GM12878 (cell line): ENCODE results near the gene IQGAP3. TPM values are rescaled to one million over a fixed set of nuclear protein-coding genes. Genes with fewer than 3 reads are reported as not detected.

Experiments
- ATAC-seq: fragments of 200-7000 bp; cut with Tn5 transposase; 3 replicates; pipeline ENCODE4 v1.9.1; 2020; ENCODE audit warnings: mild to moderate bottlenecking, moderate library complexity
- BruUV-seq: library from RNA; stranded (reverse); fragments of 400-500 nt; replicated peaks from 2 replicates; lab custom pipeline; 2021; lab: Mats Ljungman, UMichigan
- CTCF ChIA-PET: fragments of 300-600 bp; sonication (Branson Sonifier 250); formaldehyde crosslinking; extraction: SDS; loops from one replicate; lab custom pipeline; 2021; ENCODE audit warnings: inconsistent platforms; lab: Yijun Ruan, JAX
- POLR2A ChIA-PET: fragments of 350-600 bp; formaldehyde crosslinking; extraction: SDS; loops from one replicate; lab custom pipeline; 2021; ENCODE audit warnings: inconsistent platforms; lab: Charles Lee
- RAD21 ChIA-PET: fragments of 300-600 bp; sonication (Branson Sonifier 250); formaldehyde crosslinking; loops from one replicate; lab custom pipeline; 2023; ENCODE audit warnings: antibody characterized with exemption; ENCODE audit not compliant: unreplicated experiment; lab: Charles Lee
- SMC1A ChIA-PET: fragments of 300-600 bp; sonication (Branson Sonifier 250); formaldehyde crosslinking; loops from one replicate; lab custom pipeline; 2023; ENCODE audit not compliant: unreplicated experiment, uncharacterized antibody; lab: Charles Lee
- DNase-seq: peaks from one replicate; pipeline ENCODE4 v3.0.0-alpha.2; 2011; ENCODE audit warnings: low read depth, low spot score
- FAIRE-seq: peaks from 3 replicates; lab custom pipeline; 2011; peaks lifted over from hg19 to GRCh38; lab: Jason Lieb, UNC
- H2AFZ ChIP-seq: 2 replicates; pipeline ENCODE4 v1.6.0; 2011; ENCODE audit warnings: low read depth, low read length, control low read depth; ENCODE audit not compliant: control insufficient read depth
- H3K27ac ChIP-seq: 2 replicates; pipeline ENCODE4 v1.5.1; 2011; ENCODE audit warnings: control low read depth; ENCODE audit not compliant: control insufficient read depth, insufficient read depth
- H3K27me3 ChIP-seq, 2 experiments: replicated peaks in 1 of 2; 2 replicates each; pipeline versions ENCODE4 v1.6.0 to v1.6.1; 2011; ENCODE audit warnings: low read length in 1 of 2; ENCODE audit not compliant: control insufficient read depth in 2 of 2, insufficient read depth in 2 of 2
- H3K36me3 ChIP-seq, 2 experiments: 2 replicates each; pipeline ENCODE4 v1.5.1; 2011; ENCODE audit warnings: low read length in 1 of 2; ENCODE audit not compliant: control insufficient read depth in 2 of 2, insufficient read depth in 2 of 2
- H3K4me1 ChIP-seq: 2 replicates; pipeline ENCODE4 v1.6.1; 2011; ENCODE audit warnings: mild to moderate bottlenecking, low read length, moderate library complexity, mixed read lengths; ENCODE audit not compliant: control insufficient read depth, insufficient read depth
- H3K4me2 ChIP-seq: 2 replicates; pipeline ENCODE4 v1.6.0; 2011; ENCODE audit warnings: control low read depth; ENCODE audit not compliant: control insufficient read depth, insufficient read depth
- H3K4me3 ChIP-seq: fragments of 200-600 bp; sonication (generic); 2 replicates; pipeline ENCODE4 v1.5.1; 2016
- H3K79me2 ChIP-seq: 2 replicates; pipeline ENCODE4 v1.6.0; 2011; ENCODE audit warnings: low read length; ENCODE audit not compliant: control insufficient read depth, insufficient read depth
- H3K9ac ChIP-seq: 2 replicates; pipeline ENCODE4 v1.8.0; 2011; ENCODE audit warnings: low read length, control low read depth, mixed read lengths; ENCODE audit not compliant: control insufficient read depth, insufficient read depth
- H3K9me3 ChIP-seq: replicated peaks from 3 replicates; pipeline ENCODE4 v1.5.1; 2011; ENCODE audit warnings: mild to moderate bottlenecking, low read length; ENCODE audit not compliant: control insufficient read depth, insufficient read depth
- H4K20me1 ChIP-seq: 2 replicates; pipeline ENCODE4 v1.6.0; 2011; ENCODE audit not compliant: control insufficient read depth, insufficient read depth
- ATF7 ChIP-seq: fragments of 450-650 bp; IDR thresholded peaks from 2 replicates; pipeline ENCODE4 v1.6.1; 2016; ENCODE audit warnings: low read depth, mild to moderate bottlenecking
- BCL11A ChIP-seq: IDR thresholded peaks from 2 replicates; pipeline ENCODE4 v1.6.1; 2011; ENCODE audit warnings: low read depth, low read length
- CBX3 ChIP-seq: fragments of 200-600 bp; sonication (generic); IDR thresholded peaks from 2 replicates; pipeline ENCODE4 v1.6.1; 2016; ENCODE audit warnings: low read depth, borderline replicate concordance
- ELK1 ChIP-seq: IDR thresholded peaks from 2 replicates; pipeline ENCODE4 v1.6.1; 2012; ENCODE audit warnings: low read depth, low read length, improper control_type of control experiment
- ESRRA ChIP-seq: IDR thresholded peaks from 2 replicates; pipeline ENCODE4 v1.6.1; 2012; ENCODE audit warnings: mild to moderate bottlenecking, low read length, improper control_type of control experiment
- MAX ChIP-seq: IDR thresholded peaks from 2 replicates; pipeline ENCODE4 v1.6.1; 2012; ENCODE audit warnings: low read depth, low read length, improper control_type of control experiment
- MYC ChIP-seq: IDR thresholded peaks from 2 replicates; pipeline ENCODE4 v1.6.1; 2011; ENCODE audit warnings: mild to moderate bottlenecking, low read length, moderate library complexity, inconsistent platforms; ENCODE audit not compliant: insufficient read depth, insufficient replicate concordance, insufficient read length, severe bottlenecking
- PKNOX1 ChIP-seq: fragments of 450-650 bp; IDR thresholded peaks from 2 replicates; pipeline ENCODE4 v1.6.1; 2016; ENCODE audit warnings: mild to moderate bottlenecking
- SRF ChIP-seq, 2 experiments: IDR thresholded peaks; 2 replicates each; pipeline ENCODE4 v1.6.1; 2011; ENCODE audit warnings: low read depth in 2 of 2, low read length in 2 of 2, mild to moderate bottlenecking in 1 of 2, moderate library complexity in 1 of 2
- YY1 ChIP-seq: IDR thresholded peaks from 2 replicates; pipeline ENCODE4 v1.6.1; 2011; ENCODE audit warnings: low read depth, mild to moderate bottlenecking, low read length
- ZBTB4 ChIP-seq: fragments of 450-650 bp; formaldehyde crosslinking; IDR thresholded peaks from 2 replicates; pipeline ENCODE4 v1.4.0; 2022; ENCODE audit warnings: mild to moderate bottlenecking, moderate library complexity
- ZNF24 ChIP-seq: fragments of 450-650 bp; IDR thresholded peaks from 2 replicates; pipeline ENCODE4 v1.6.1; 2017; ENCODE audit warnings: antibody characterized with exemption, mild to moderate bottlenecking
- WGBS: methylation state at CpG from one replicate; pipeline ENCODE4 v1.1.6; 2016; ENCODE audit warnings: low lambda C conversion rate; ENCODE audit not compliant: insufficient replicate concordance, insufficient coverage; ENCODE audit errors: missing lambda C conversion rate; 5-methylcytosine and 5-hydroxymethylcytosine counted together
- in situ Hi-C: fragments of 300-500 bp; cut with MboI; formaldehyde crosslinking; loops from 9 replicates; pipeline ENCODE4 v1.14.3; 2018; ENCODE audit warnings: mixed read lengths
- intact Hi-C: fragments of 100-400 bp; cut with micrococcal nuclease; formaldehyde crosslinking; loops from one replicate; pipeline ENCODE4 v1.14.2; 2022; ENCODE audit not compliant: unreplicated experiment
- polyA plus RNA-seq, 11 experiments: library from polyadenylated mRNA; depleted of rRNA in 4 of 11; unstranded in 6 of 11; stranded (reverse) in 5 of 11; fragments of >200 nt; fragmentation: Nextera tagmentation in 4 of 11; fragmentation: Illumina TruSeq in 1 of 11; extraction: Ambion mirVana in 4 of 11; extraction: Trizol in 1 of 11; gene quantifications; 1 replicate in 1 of 11; 2 replicates in 10 of 11; pipeline versions ENCODE4 v1.2.1 to v1.2.3, GENCODE V29; 2011 to 2016; ENCODE audit warnings: inconsistent platforms in 2 of 11, missing spikeins in 2 of 11, low read depth in 1 of 11
- total RNA-seq, 4 experiments: library from RNA; depleted of rRNA in 3 of 4; stranded (reverse); fragments of >200 nt in 3 of 4; fragmentation: Illumina TruSeq in 1 of 4; extraction: Trizol in 1 of 4; gene quantifications; 2 replicates each; pipeline versions ENCODE4 v1.2.1 to v1.2.3, GENCODE V29; 2013 to 2021

The IQGAP3 gene
- total and polyA plus RNA-seq, 10 of the 15 experiments (the other 5 are each of a cell fraction or from before 2014, with no cell fraction given): 1.1 to 10.7 (median 7.9) TPM

GRCh38 chr1:156549831-156550230 lies 22.5 kb downstream of the IQGAP3 start:
- RAD21 ChIA-PET: interaction anchor here (1.1 kb wide), 1 partner anchor 69 kb away, joined by 5 read pairs; no protein-coding TSS in a partner anchor
- Histone ChIP-seq H3K27me3 (no peaks in the 10 kb centered on the region), H3K9ac (no peak overlapping the region), H3K4me1 (no peaks in the 10 kb centered on the region), H2AFZ (no peak overlapping the region), H3K4me2 (no peak overlapping the region), H3K9me3 (no peaks in the 10 kb centered on the region), H3K36me3 (peaks cover 0 to 2% of the 10 kb centered on the region in 2 experiments; a peak in 3 of 4 replicates), H3K79me2 (no peaks in the 10 kb centered on the region), H3K4me3 (no peak overlapping the region), H3K27ac (no peak overlapping the region), H4K20me1 (no peaks in the 10 kb centered on the region)
- in situ Hi-C loops: no loop called here
- FAIRE-seq (no peak), ATAC-seq (no peak), DNase-seq (no peak)
- intact Hi-C loops: no loop called here
- CTCF ChIA-PET: interaction anchor here (0.7 kb wide), 1 partner anchor 48 kb away, joined by 3 read pairs; no protein-coding TSS in a partner anchor
- no TSS peak for BruUV-seq
- POLR2A ChIA-PET: no interaction called here
- WGBS: 94% methylated on average over 1 of the region's 1 CpG
- SMC1A ChIA-PET: interaction anchor here (0.6 kb wide), 1 partner anchor 66 kb away, joined by 3 read pairs; no protein-coding TSS in a partner anchor
- TF ChIP-seq ESRRA (no peak), BCL11A (no peak), YY1 (no peak), MAX (no peak), ZBTB4 (no peak), ATF7 (no peak), SRF (IDR thresholded peaks at IDR 0.05; ENCODE audit: low read depth in 2 of 2, low read length in 2 of 2) (no peak), CBX3 (no peak), ZNF24 (no peak), ELK1 (no peak), MYC (no peak), PKNOX1 (no peak)
